Activated CD4-positive, alpha-beta T cell treated with anti-CD3 and anti-CD28 coated beads, Interleukin-2, Interleukin-4, amounts not matched to agents 100 ng/mL and 50 ng/mL, durations not matched to agents 16 hours and 8 hours (primary cell): ENCODE data around the gene ZPBP.
A peak's percentile ranks its signal among the peaks of the same experiment; 100 is the strongest.

Source experiments
- DNase-seq: peaks from one replicate; pipeline ENCODE4 v3.0.0-alpha.2; 2020; ENCODE audit warnings: low spot score

ZPBP gene, protein sequence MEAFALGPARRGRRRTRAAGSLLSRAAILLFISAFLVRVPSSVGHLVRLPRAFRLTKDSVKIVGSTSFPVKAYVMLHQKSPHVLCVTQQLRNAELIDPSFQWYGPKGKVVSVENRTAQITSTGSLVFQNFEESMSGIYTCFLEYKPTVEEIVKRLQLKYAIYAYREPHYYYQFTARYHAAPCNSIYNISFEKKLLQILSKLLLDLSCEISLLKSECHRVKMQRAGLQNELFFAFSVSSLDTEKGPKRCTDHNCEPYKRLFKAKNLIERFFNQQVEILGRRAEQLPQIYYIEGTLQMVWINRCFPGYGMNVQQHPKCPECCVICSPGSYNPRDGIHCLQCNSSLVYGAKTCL

GRCh38 chr7:50092579-50093491, at the start of gene ZPBP:
Gene ZPBP, minus strand, starts transcription at chr7:50093246. Its CDS starts 52 bp downstream, at chr7:50093194.
- peak; percentile 69 for DNase-seq

- DNase-seq, result peak; percentile 61
These were observed 49.5 kb upstream of the ZPBP start for GRCh38 chr7:50142425-50143017.

- no peak for DNase-seq
These were observed 48.8 kb upstream of the ZPBP start for GRCh38 chr7:50141854-50142253.

GRCh38 chr7:50141131-50141530, 48.1 kb upstream of the ZPBP start:
- DNase-seq, result no peak

DNA sequence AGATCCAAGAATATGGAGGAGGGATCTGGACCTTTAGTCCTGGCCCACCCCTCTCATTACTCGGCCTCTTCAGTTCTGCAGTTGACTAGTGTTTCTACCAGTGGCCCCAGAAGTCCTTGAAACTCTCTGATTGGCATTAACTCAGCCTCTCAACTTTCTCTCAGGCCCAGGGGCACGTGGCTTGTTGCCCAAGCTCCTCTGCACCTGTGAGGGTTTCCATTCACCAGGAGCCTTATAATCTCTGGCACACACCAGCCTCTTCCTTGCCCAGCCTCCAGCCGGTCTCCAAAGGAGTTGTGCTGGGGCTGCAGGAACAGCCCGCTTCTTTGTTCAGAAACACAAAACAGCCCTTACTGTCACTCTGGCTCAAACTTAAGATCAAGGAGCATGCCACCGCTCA, 47.6 kb upstream of the ZPBP start:
- DNase-seq, result no peak

- no peak for DNase-seq
These were observed 45.1 kb upstream of the ZPBP start for GRCh38 chr7:50138101-50138500.

DNA sequence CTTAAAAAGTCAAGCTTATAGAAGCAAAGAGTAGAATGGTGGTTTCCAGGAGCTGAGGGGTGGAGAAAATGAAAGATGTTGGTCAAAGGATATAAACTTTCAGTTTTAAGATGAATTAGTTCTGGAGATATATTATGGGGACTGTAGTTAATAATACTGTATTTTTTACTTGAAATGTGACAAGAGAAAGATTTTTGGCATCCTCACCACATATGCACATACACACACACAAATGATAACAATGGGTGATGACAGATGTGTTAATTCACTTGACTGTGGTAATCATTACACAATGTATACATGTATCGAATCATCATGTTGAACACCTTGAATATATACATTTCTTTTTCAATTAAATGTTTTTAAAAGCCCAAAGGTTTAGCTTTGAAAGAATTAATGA, 32.7 kb upstream of the ZPBP start:
- no peak for DNase-seq

DNA sequence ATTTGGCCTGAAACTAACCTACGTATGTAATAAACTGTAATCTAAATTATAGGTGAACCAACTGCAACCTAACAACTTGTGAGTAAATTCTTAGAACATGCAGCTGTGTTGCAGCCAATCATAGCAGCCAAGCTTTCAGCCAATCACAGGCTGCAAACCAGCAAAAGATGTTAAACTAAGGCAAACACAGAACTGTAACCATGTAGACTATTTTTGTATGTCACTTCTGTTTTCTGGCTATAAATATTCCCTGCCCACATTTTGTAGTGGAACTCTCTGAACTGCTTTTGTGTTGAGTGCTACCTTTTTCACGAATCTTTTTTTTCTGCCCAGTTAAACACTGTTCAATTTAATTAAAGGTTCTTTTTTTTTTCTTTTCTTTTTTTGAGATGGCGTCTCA, 28.2 kb upstream of the ZPBP start:
- no peak for DNase-seq

GRCh38 chr7:50119815-50120637, 27.0 kb upstream of the ZPBP start:
- DNase-seq, result peak; percentile 38

DNA sequence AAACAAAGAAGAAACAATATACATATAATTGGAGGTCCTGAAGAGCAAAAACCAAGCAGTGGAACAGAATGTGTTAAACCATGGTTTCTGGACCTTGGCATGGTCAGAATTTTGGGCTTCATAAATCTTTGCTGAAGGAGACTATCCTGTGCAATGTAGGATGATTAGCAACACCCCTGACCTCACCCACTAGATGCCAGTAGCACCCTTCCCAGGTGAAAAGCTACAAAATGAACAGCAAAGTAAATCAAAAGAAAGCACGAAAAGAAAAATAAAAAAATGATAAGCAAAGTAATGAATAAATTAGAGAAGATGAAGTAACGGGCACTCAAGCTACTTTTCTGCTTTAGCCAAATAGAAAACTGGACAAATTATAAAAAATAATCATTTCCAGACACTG, 19.2 kb upstream of the ZPBP start:
- DNase-seq, result no peak

DNA sequence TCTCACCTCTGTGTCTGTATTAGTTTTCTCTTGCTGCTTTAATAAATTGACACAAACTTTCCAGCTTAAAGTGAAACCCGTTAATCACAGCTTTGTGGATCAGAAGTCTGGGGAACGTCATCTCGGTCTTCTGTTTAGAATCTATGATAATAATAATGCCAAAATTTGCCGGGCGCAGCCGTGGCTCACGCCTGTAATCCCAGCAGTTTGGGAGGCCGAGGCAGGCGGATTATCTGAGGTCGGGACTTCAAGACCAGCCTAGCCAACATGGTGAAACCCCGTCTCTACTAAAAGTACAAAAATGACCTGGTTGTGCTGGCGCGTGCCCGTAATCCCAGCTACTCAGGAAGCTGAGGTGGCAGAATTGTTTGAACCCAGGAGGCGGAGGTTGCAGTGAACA, 8.8 kb upstream of the ZPBP start:
- DNase-seq, result no peak

DNA sequence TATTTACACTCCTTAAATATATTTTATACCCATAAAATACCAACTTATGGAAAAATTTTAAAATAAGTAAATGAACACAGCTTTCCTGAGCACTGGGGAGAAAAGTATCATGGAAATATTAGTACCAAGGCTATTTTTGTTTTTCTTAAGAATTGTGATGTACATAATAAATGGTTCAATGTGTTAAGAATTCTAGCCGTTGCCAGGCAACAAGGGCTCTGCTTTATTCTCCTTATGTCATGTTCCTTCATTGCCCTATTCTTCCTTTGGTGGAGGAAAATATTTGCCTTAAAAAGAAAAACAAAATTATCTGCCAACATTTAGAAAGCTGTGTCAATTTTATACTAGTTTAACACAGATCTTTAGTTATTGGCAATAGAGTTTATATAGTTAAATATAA, 2.6 kb upstream of the ZPBP start:
- DNase-seq, result no peak

DNA sequence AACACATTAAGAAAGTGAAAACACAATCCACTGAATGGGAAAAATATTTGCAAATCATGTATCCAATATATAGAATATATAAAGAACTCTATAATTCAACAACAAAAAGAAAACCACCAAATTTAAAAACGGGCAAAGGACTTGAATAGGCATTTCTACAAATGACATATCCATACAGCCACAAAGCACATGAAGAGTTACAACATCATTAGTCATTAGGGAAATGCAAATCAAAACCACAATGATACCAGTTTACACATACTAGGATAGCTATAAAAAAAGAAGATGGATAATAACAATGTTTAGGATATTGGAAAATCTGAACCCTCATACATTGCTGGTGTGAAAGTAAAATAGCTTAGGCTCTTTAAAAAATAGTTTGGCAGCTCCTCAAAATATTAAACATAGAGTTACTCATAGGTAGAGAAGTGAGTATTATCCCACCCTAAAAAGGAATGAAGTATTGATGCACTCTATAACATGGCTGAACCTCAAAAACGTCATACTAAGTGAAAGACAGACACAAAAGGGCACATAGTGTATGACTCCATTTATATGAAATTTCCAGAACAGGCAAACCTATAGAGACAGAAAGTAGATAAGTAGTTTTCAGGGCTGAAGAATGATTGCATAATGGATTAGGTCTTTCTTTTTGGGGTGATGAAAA, 4.5 kb downstream of the ZPBP start:
- DNase-seq, result no peak

DNA sequence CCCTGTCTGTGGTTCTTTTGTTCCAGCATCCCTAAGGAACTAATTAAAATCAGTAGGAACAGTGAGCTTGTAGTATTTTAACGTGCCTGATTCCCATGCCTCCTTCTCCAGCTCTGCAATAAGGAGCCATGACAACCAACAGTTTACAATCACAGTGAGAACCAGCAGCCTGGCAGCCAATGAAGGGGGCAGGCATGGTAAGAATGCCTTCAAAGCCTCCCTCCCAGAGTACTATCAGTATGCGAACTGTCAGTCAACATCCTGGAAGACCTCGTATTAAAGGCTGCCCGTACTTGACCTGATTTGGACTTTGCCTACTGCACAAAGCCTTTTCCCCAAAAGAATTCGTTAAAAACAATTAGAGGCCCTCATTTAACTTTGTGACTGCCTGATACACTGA, 7.7 kb downstream of the ZPBP start:
- DNase-seq, result no peak

DNA sequence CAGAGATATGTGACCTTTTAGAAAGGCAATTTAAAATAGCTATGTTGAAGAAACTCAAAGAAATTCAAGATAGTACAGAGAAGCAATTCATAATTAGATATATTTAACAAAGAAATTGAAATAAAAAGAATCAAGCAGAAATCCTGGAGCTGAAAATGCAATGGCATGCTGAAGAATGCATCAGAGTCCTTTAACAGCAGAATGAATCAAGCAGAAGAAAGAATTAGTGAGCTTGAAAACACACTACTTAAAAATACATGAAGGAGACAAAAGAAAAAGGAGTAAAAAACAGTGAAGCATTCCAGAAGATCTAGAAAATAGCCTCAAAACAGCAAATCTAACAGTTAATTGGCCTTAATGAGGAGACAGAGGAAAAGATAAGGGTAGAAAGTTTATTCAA, 20.0 kb downstream of the ZPBP start:
- no peak for DNase-seq

DNA sequence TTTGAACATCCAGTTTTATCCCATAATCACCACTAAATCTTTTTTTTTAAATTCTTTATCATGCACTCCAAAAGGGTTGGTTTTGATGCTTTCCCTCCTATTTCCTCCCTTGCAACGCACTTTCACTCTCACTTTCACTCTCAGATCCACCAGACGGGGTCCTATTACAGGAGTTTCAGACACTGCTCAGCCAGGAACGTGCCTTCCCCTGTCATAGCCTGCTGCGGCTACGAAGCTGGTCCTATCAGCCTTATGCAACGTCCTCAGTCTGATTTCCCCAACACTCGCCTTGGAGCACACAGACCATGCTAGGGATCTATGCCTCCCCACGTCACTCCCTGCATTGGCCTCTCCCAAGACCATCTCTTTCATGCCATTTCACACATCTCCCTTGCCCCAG, 23.4 kb downstream of the ZPBP start:
- DNase-seq, result peak; percentile 20

- peak; percentile 23 for DNase-seq
These were observed 24.0 kb downstream of the ZPBP start for GRCh38 chr7:50068850-50069551.

- DNase-seq, result peak; percentile 17
These were observed 25.0 kb downstream of the ZPBP start for GRCh38 chr7:50068026-50068425.

DNA sequence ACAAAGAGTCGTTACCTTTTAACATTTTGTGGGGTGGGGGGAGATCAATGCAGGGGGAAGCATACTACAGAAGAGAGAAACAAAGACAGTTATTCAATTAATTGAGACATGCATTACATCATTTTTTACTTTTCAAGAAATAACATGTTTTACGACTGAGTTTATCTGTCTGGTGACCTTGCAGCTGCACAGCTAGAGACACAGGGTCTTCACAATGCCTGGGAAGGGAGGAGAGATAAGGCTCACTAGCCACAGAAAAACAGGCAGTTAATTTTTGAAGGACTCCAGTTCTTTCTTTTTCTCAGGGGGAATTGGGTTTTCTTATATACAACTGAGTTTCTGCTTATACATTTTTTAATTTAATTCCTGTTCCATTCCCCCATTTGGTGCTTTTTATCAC, 30.1 kb downstream of the ZPBP start:
- DNase-seq, result no peak

DNA sequence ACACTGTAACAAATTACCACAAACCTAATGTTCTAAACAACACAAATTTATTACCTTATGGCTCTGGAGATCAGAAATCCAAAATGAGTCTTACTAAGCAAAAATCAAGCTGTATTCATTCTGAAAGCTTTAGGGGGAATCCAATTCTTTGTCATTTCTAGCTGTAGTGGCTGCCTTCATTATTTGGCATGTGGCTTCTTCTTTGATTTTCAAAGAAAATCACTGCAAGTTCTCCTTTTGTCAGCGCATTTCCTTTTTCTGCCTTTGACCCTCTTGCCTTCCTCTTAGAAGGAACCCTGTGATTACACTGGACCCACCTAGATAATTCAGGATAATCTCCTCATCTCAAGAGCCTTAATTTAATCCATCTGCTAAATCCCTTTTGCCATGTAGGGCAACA, 36.9 kb downstream of the ZPBP start:
- DNase-seq, result peak; percentile 27

DNA sequence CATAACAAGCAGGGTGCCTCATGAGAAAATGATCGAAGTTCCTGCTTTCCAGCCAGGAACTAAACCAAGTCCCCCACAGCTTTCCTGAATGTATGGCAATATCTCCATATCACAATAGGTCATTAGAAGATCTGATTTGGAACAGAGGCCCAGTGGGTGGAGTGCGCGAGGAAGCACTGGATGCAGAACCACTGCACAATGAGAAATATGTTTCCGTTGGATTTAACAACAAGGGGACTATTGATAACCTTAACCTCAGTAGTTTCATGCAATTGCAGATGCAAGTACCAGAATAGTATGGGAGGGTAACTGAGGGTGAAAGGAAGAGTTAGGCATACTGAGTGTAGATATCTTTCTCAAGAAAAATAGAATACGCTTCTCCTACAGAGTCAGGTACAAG, 45.3 kb downstream of the ZPBP start:
- DNase-seq, result no peak
